ENCODE results near the gene SCAMP5.

- TF ChIP-seq POLR2A (IDR thresholded peaks at IDR 0.05; ENCODE audit: low read depth, low read length) (no peak), TAF1 (IDR thresholded peaks at IDR 0.05; ENCODE audit: low read depth, low read length) (no peak), POU2F2 (IDR thresholded peaks at IDR 0.05; ENCODE audit: low read depth, low read length) (no peak), POLR2AphosphoS5 (IDR thresholded peaks at IDR 0.05; ENCODE audit: low read depth, low read length) (no peak), SPI1 (IDR thresholded peaks at IDR 0.05; ENCODE audit: low read depth, low read length) (no peak)
These were observed 34.7 kb downstream of the SCAMP5 start for GRCh38 chr15:75030023-75030413.
